Muscle of arm (tissue), 12 donors: ENCODE data around the gene NFX1. TPM values are rescaled to one million over a fixed set of nuclear protein-coding genes. Genes with fewer than 3 reads are reported as not detected.

Experiments used
- DNase-seq: peaks from one replicate; pipeline ENCODE4 v3.0.0-alpha.2; 2013
- polyA plus RNA-seq, 12 donors: library from polyadenylated mRNA; unstranded; fragments of 120-200 nt; gene quantifications; one replicate each; pipeline ENCODE4 v1.2.1, GENCODE V29; 2013; ENCODE audit not compliant: insufficient read length in 12 of 12

The NFX1 gene
- polyA plus RNA-seq, 12 donors: 23.2 to 35.4 (median 27.8) TPM; not detected in 1

DNA sequence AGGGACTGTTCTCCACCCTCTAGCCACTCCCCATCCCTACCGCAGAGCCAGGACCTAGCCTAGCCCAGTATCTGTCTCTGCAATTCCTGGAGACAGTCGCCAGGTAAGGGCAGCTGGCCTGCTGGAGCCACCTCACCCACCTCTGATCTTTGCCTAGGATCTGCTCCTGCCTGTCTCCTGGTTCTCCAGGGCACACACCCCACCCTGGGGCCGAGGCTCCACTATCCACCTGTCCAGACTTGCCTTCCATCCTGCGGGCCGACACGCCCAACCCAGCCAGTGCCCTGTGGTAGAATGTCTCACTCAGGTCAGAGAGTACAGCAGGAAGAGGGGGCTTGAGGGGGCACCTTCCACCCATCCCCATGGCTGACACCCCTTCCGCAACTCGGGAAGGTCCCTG, 127.8 kb downstream of the NFX1 start:
- DNase-seq: no peak

- no peak for DNase-seq
These were observed 129.5 kb downstream of the NFX1 start for GRCh38 chr9:33419708-33420303.

Other genes starting within 250 kb of the NFX1 start
- gene SMU1, start 213.8 kb upstream of the NFX1 start, polyA plus RNA-seq: 10 to 100 TPM; 14.9 to 58.1 (median 18.7) TPM
- gene B4GALT1, start 123.2 kb upstream of the NFX1 start, polyA plus RNA-seq: 100 to 1,000 TPM in 1 of 12 donors, 10 to 100 TPM in 11; 34.6 to 569 (median 45.1) TPM
- under 1 TPM in 2 of 12 donors, not detected in 10; 0.49 to 0.78 TPM for gene SPINK4, start 50.3 kb upstream of the NFX1 start, polyA plus RNA-seq
- gene BAG1, start 25.8 kb upstream of the NFX1 start, polyA plus RNA-seq: 10 to 100 TPM in 11 of 12 donors, not detected in 1; 44.5 to 87.3 (median 76.7) TPM
- gene CHMP5, start 25.5 kb upstream of the NFX1 start, polyA plus RNA-seq: 10 to 100 TPM in 11 of 12 donors, not detected in 1; 61.7 to 93.0 (median 83.2) TPM
- 1 to 10 TPM in 8 of 12 donors, under 1 TPM in 2, not detected in 2; 0.41 to 3.5 (median 2.2) TPM for gene AQP7, start 112.1 kb downstream of the NFX1 start, polyA plus RNA-seq
- 10 to 100 TPM in 3 of 12 donors, 1 to 10 TPM in 7, not detected in 2; 5.1 to 63.3 (median 7.4) TPM for gene AQP3, start 157.1 kb downstream of the NFX1 start, polyA plus RNA-seq
- gene NOL6, start 183.4 kb downstream of the NFX1 start, polyA plus RNA-seq: 10 to 100 TPM in 11 of 12 donors, not detected in 1; 18.4 to 26.6 (median 24.3) TPM
- 1 to 10 TPM in 2 of 12 donors, under 1 TPM in 8, not detected in 2; 0.16 to 4.2 (median 0.52) TPM for gene ANKRD18B, start 233.7 kb downstream of the NFX1 start, polyA plus RNA-seq